ENCODE measurements around the gene AFDN. TPM values are rescaled to one million over a fixed set of nuclear protein-coding genes. Genes with fewer than 3 reads are reported as not detected.

The AFDN gene
- total RNA-seq, 1 experiment from 2014 or later = 182 TPM

DNA sequence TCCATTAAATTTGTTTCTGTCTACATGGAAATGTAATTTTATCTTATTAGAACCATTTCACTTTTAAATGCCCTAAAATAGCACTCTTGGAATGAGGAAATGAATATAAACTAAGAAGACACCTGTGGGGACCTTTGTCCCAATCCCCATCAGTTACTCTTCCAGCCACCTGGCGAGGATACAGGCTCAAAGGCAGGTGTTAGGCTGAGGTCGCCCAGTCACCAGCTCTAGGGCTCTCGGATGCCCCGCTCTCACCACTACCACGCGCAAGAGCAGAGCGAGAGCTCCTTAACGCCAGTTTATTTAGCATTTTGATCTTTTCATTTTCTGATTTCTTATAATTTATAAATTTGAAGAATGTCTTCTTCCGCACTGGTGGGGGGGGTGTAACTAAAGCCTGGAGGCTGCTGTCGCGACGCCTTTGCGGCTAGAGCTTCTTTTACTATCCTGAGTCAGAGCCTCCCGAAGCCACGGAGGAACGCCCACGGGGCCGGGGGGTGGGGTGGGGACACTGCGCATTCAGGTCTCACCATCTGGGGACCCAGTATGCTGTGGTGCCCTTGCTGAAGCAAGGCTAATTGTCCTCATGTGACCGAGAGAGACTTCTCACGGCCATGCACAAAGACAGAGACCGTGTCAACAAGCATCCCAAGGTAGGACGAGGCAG lies 38.7 kb upstream of the AFDN start:
- no peak overlapping the region for H3K27ac Mint-ChIP-seq
- no peak for ATAC-seq

DNA sequence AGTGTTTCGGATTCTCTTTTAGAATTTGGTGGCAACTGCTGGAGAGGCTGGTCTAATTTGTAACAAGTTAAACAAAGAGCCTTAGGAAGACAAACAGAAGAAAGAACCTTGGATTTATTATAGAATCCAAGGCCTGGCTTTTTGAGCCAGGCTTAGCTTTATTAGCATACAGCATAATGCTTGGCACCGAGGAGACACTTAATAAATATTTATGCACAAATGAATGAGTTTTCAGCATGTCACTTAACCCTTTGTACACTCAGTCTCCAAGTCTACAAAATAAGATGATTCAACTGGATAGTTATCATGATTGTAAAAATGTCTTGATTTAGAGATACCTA lies 38.2 kb upstream of the AFDN start:
- DNase-seq (ENCODE audit: low spot score) (no peak), ATAC-seq (no peak)
- ChIA-PET POLR2A (no interaction called here), CTCF (no interaction called here)
- Mint-ChIP-seq H3K4me3 (no peak overlapping the region), H3K36me3 (no peaks in the 10 kb centered on the region), H3K9me3 (no peaks in the 10 kb centered on the region), H3K27ac (no peak overlapping the region), H3K27me3 (ENCODE audit: low read depth) (no peaks in the 10 kb centered on the region), H3K4me1 (peaks cover 5% of the 10 kb centered on the region; the same call in 1 of the 2 replicates)
- TF ChIP-seq, protein P1, sequence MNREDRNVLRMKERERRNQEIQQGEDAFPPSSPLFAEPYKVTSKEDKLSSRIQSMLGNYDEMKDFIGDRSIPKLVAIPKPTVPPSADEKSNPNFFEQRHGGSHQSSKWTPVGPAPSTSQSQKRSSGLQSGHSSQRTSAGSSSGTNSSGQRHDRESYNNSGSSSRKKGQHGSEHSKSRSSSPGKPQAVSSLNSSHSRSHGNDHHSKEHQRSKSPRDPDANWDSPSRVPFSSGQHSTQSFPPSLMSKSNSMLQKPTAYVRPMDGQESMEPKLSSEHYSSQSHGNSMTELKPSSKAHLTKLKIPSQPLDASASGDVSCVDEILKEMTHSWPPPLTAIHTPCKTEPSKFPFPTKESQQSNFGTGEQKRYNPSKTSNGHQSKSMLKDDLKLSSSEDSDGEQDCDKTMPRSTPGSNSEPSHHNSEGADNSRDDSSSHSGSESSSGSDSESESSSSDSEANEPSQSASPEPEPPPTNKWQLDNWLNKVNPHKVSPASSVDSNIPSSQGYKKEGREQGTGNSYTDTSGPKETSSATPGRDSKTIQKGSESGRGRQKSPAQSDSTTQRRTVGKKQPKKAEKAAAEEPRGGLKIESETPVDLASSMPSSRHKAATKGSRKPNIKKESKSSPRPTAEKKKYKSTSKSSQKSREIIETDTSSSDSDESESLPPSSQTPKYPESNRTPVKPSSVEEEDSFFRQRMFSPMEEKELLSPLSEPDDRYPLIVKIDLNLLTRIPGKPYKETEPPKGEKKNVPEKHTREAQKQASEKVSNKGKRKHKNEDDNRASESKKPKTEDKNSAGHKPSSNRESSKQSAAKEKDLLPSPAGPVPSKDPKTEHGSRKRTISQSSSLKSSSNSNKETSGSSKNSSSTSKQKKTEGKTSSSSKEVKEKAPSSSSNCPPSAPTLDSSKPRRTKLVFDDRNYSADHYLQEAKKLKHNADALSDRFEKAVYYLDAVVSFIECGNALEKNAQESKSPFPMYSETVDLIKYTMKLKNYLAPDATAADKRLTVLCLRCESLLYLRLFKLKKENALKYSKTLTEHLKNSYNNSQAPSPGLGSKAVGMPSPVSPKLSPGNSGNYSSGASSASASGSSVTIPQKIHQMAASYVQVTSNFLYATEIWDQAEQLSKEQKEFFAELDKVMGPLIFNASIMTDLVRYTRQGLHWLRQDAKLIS (CRISPR knock-in tag; IDR thresholded peaks at IDR 0.05; ENCODE audit: borderline replicate concordance) = no peak
- TF ChIP-seq TEAD1 (CRISPR knock-in tag; IDR thresholded peaks at IDR 0.05) (no peak), RELA (CRISPR knock-in tag; IDR thresholded peaks at IDR 0.05; ENCODE audit: borderline replicate concordance) (no peak), SOX15 (CRISPR knock-in tag; IDR thresholded peaks at IDR 0.05) (no peak), PRRX2 (CRISPR knock-in tag; IDR thresholded peaks at IDR 0.05) (no peak), ZNF121 (CRISPR knock-in tag; IDR thresholded peaks at IDR 0.05) (no peak), SMAD3 (CRISPR knock-in tag; IDR thresholded peaks at IDR 0.05; ENCODE audit: borderline replicate concordance) (no peak), ZNF138 (CRISPR knock-in tag; conservative IDR thresholded peaks at IDR 0.05) (no peak), ETV6 (CRISPR knock-in tag; IDR thresholded peaks at IDR 0.05) (no peak), MXD4 (CRISPR knock-in tag; IDR thresholded peaks at IDR 0.05; ENCODE audit: borderline replicate concordance) (no peak), RORB (CRISPR knock-in tag; IDR thresholded peaks at IDR 0.05) (no peak), TCF7 (CRISPR knock-in tag; IDR thresholded peaks at IDR 0.05; ENCODE audit: low read depth) (no peak), SMAD4 (CRISPR knock-in tag; IDR thresholded peaks at IDR 0.05) (no peak), IRF2 (CRISPR knock-in tag; IDR thresholded peaks at IDR 0.05; ENCODE audit: borderline replicate concordance, low read depth) (no peak)
- TF ChIP-seq, protein P2, sequence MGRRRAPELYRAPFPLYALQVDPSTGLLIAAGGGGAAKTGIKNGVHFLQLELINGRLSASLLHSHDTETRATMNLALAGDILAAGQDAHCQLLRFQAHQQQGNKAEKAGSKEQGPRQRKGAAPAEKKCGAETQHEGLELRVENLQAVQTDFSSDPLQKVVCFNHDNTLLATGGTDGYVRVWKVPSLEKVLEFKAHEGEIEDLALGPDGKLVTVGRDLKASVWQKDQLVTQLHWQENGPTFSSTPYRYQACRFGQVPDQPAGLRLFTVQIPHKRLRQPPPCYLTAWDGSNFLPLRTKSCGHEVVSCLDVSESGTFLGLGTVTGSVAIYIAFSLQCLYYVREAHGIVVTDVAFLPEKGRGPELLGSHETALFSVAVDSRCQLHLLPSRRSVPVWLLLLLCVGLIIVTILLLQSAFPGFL (CRISPR knock-in tag; IDR thresholded peaks at IDR 0.05; ENCODE audit: borderline replicate concordance) = no peak
- TF ChIP-seq, protein P3, sequence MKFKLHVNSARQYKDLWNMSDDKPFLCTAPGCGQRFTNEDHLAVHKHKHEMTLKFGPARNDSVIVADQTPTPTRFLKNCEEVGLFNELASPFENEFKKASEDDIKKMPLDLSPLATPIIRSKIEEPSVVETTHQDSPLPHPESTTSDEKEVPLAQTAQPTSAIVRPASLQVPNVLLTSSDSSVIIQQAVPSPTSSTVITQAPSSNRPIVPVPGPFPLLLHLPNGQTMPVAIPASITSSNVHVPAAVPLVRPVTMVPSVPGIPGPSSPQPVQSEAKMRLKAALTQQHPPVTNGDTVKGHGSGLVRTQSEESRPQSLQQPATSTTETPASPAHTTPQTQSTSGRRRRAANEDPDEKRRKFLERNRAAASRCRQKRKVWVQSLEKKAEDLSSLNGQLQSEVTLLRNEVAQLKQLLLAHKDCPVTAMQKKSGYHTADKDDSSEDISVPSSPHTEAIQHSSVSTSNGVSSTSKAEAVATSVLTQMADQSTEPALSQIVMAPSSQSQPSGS (CRISPR knock-in tag; IDR thresholded peaks at IDR 0.05; ENCODE audit: borderline replicate concordance, low read depth) = no peak
- TF ChIP-seq, protein P4, sequence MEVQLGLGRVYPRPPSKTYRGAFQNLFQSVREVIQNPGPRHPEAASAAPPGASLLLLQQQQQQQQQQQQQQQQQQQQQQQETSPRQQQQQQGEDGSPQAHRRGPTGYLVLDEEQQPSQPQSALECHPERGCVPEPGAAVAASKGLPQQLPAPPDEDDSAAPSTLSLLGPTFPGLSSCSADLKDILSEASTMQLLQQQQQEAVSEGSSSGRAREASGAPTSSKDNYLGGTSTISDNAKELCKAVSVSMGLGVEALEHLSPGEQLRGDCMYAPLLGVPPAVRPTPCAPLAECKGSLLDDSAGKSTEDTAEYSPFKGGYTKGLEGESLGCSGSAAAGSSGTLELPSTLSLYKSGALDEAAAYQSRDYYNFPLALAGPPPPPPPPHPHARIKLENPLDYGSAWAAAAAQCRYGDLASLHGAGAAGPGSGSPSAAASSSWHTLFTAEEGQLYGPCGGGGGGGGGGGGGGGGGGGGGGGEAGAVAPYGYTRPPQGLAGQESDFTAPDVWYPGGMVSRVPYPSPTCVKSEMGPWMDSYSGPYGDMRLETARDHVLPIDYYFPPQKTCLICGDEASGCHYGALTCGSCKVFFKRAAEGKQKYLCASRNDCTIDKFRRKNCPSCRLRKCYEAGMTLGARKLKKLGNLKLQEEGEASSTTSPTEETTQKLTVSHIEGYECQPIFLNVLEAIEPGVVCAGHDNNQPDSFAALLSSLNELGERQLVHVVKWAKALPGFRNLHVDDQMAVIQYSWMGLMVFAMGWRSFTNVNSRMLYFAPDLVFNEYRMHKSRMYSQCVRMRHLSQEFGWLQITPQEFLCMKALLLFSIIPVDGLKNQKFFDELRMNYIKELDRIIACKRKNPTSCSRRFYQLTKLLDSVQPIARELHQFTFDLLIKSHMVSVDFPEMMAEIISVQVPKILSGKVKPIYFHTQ (CRISPR knock-in tag; IDR thresholded peaks at IDR 0.05) = no peak
- TF ChIP-seq, protein P5, sequence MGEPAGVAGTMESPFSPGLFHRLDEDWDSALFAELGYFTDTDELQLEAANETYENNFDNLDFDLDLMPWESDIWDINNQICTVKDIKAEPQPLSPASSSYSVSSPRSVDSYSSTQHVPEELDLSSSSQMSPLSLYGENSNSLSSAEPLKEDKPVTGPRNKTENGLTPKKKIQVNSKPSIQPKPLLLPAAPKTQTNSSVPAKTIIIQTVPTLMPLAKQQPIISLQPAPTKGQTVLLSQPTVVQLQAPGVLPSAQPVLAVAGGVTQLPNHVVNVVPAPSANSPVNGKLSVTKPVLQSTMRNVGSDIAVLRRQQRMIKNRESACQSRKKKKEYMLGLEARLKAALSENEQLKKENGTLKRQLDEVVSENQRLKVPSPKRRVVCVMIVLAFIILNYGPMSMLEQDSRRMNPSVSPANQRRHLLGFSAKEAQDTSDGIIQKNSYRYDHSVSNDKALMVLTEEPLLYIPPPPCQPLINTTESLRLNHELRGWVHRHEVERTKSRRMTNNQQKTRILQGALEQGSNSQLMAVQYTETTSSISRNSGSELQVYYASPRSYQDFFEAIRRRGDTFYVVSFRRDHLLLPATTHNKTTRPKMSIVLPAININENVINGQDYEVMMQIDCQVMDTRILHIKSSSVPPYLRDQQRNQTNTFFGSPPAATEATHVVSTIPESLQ (CRISPR knock-in tag; IDR thresholded peaks at IDR 0.05) = no peak

More for the DNA sequence above, 38.7 kb upstream of the AFDN start:
- no peaks in the 10 kb centered on the region for H3K36me3 Mint-ChIP-seq
- ChIA-PET POLR2A (no interaction called here), CTCF (no interaction called here)
- H3K4me1 Mint-ChIP-seq = peaks cover 5% of the 10 kb centered on the region; the same call in 1 of the 2 replicates
- no peaks in the 10 kb centered on the region for H3K27me3 Mint-ChIP-seq (ENCODE audit: low read depth)
- DNase-seq (ENCODE audit: low spot score) = no peak
- no peak overlapping the region for H3K4me3 Mint-ChIP-seq
- no peaks in the 10 kb centered on the region for H3K9me3 Mint-ChIP-seq
- TF ChIP-seq, protein P6, sequence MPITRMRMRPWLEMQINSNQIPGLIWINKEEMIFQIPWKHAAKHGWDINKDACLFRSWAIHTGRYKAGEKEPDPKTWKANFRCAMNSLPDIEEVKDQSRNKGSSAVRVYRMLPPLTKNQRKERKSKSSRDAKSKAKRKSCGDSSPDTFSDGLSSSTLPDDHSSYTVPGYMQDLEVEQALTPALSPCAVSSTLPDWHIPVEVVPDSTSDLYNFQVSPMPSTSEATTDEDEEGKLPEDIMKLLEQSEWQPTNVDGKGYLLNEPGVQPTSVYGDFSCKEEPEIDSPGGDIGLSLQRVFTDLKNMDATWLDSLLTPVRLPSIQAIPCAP (CRISPR knock-in tag; IDR thresholded peaks at IDR 0.05) = no peak
- TF ChIP-seq ZNF121 (CRISPR knock-in tag; IDR thresholded peaks at IDR 0.05) = no peak
- no peak for TF ChIP-seq FOXJ3 (CRISPR knock-in tag; IDR thresholded peaks at IDR 0.05; ENCODE audit: borderline replicate concordance)
- TF ChIP-seq JAZF1 (CRISPR knock-in tag; IDR thresholded peaks at IDR 0.05) = no peak
- TF ChIP-seq, protein P7, sequence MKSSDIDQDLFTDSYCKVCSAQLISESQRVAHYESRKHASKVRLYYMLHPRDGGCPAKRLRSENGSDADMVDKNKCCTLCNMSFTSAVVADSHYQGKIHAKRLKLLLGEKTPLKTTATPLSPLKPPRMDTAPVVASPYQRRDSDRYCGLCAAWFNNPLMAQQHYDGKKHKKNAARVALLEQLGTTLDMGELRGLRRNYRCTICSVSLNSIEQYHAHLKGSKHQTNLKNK (CRISPR knock-in tag; IDR thresholded peaks at IDR 0.05) = no peak
- no peak for TF ChIP-seq KAT7 (CRISPR knock-in tag; IDR thresholded peaks at IDR 0.05; ENCODE audit: borderline replicate concordance)
- TF ChIP-seq, protein P8, sequence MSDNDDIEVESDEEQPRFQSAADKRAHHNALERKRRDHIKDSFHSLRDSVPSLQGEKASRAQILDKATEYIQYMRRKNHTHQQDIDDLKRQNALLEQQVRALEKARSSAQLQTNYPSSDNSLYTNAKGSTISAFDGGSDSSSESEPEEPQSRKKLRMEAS (CRISPR knock-in tag; IDR thresholded peaks at IDR 0.05) = no peak
